ENCODE measurements around the gene FEV.

GRCh38 chr2:219027511-219028055 lies 42.6 kb upstream of the FEV start:
- TF ChIP-seq CTCF (IDR thresholded peaks at IDR 0.05) (no peak), POLR2A (IDR thresholded peaks at IDR 0.05) (no peak)

All from gastroesophageal sphincter (tissue), 3 donors.